ENCODE measurements around the gene SYPL1. TPM values are rescaled to one million over a fixed set of nuclear protein-coding genes. Genes with fewer than 3 reads are reported as not detected.

Gene SYPL1
- total RNA-seq, 1 donor from 2014 or later: 76.9 TPM

- DNase-seq (ENCODE audit: extremely low spot score in 2 of 2): no peak
- Histone ChIP-seq H3K36me3 (no peaks in the 10 kb centered on the region), H3K9me3 (no peaks in the 10 kb centered on the region), H3K27me3 (no peaks in the 10 kb centered on the region), H3K4me1 (peaks cover 19% of the 10 kb centered on the region), H3K4me3 (no peak overlapping the region), H3K27ac (no peak overlapping the region)
- intact Hi-C loops (cut with DNase I): loop anchor here (5.0 kb wide), 1 partner anchor 48 kb away; no protein-coding TSS in a partner anchor
- TF ChIP-seq POLR2A (IDR thresholded peaks at IDR 0.05) (no peak), CTCF (IDR thresholded peaks at IDR 0.05) (no peak)
Measured at GRCh38 chr7:106114716-106115383, 2.7 kb upstream of the SYPL1 start.

GRCh38 chr7:106112972-106113421 is 885 bp upstream of the SYPL1 start:
- H3K27ac ChIP-seq: peak overlapping the region; percentile 98
- no peaks in the 10 kb centered on the region for H3K27me3 ChIP-seq
- no peaks in the 10 kb centered on the region for H3K9me3 ChIP-seq
- intact Hi-C loops (cut with DNase I): loop anchor here (5.0 kb wide), 1 partner anchor 46 kb away; no protein-coding TSS in a partner anchor
- no peaks in the 10 kb centered on the region for H3K36me3 ChIP-seq
- no peak for DNase-seq (ENCODE audit: extremely low spot score in 2 of 2)
- H3K4me3 ChIP-seq: peak overlapping the region; percentile 76 to 88
- TF ChIP-seq POLR2A (IDR thresholded peaks at IDR 0.05): no peak
- no peak for TF ChIP-seq CTCF (IDR thresholded peaks at IDR 0.05)
- no peak for TF ChIP-seq POLR2AphosphoS5 (IDR thresholded peaks at IDR 0.05; ENCODE audit: insufficient read depth in 1 of 2, low read depth in 1 of 2)
- H3K4me1 ChIP-seq: peaks cover 37% of the 10 kb centered on the region

GRCh38 chr7:106111655-106112117 is 426 bp downstream of the SYPL1 start:
- Histone ChIP-seq H3K4me3 (peak overlapping the region; percentile 76 to 88), H3K27me3 (no peaks in the 10 kb centered on the region), H3K36me3 (no peaks in the 10 kb centered on the region), H3K4me1 (peaks cover 42% of the 10 kb centered on the region), H3K27ac (peak overlapping the region; percentile 98), H3K9me3 (no peaks in the 10 kb centered on the region)
- TF ChIP-seq POLR2AphosphoS5 (IDR thresholded peaks at IDR 0.05; ENCODE audit: insufficient read depth in 1 of 2, low read depth in 1 of 2) (peak in 1 of 2 donors; percentile 40), CTCF (IDR thresholded peaks at IDR 0.05) (no peak)
- intact Hi-C loops (cut with DNase I): loop anchor here (5.0 kb wide), 1 partner anchor 44 kb away; no protein-coding TSS in a partner anchor
- no peak for DNase-seq (ENCODE audit: extremely low spot score in 2 of 2)

GRCh38 chr7:106110885-106111654 is 1.0 kb downstream of the SYPL1 start:
- H3K36me3 ChIP-seq: no peaks in the 10 kb centered on the region
- peaks cover 48% of the 10 kb centered on the region for H3K4me1 ChIP-seq
- intact Hi-C loops (cut with DNase I): loop anchor here (5.0 kb wide), 1 partner anchor 44 kb away; no protein-coding TSS in a partner anchor
- H3K9me3 ChIP-seq: no peaks in the 10 kb centered on the region
- H3K27ac ChIP-seq: peak overlapping the region; percentile 98
- no peak for DNase-seq (ENCODE audit: extremely low spot score in 2 of 2)
- no peak for TF ChIP-seq CTCF (IDR thresholded peaks at IDR 0.05)
- no peak for TF ChIP-seq POLR2A (IDR thresholded peaks at IDR 0.05)
- TF ChIP-seq POLR2AphosphoS5 (IDR thresholded peaks at IDR 0.05; ENCODE audit: insufficient read depth in 1 of 2, low read depth in 1 of 2): no peak
- peak overlapping the region; percentile 76 to 88 for H3K4me3 ChIP-seq
- H3K27me3 ChIP-seq: no peaks in the 10 kb centered on the region

Data from vagina (tissue), 2 donors.